Naive B cell (primary cell): ENCODE data around the gene ANXA6. TPM values are rescaled to one million over a fixed set of nuclear protein-coding genes. Genes with fewer than 3 reads are reported as not detected.

ENCODE experiments used
- ATAC-seq, 2 donors: fragments of 150-1000 bp; cut with Tn5 transposase; 2 replicates each; pipeline ENCODE4 v1.10.0; 2021; ENCODE audit warnings: low read depth in 2 of 2, mild to moderate bottlenecking in 2 of 2, moderate library complexity in 2 of 2
- DNase-seq: peaks from one replicate; pipeline ENCODE4 v3.0.0; 2022
- H3K27ac Mint-ChIP-seq, 6 donors: one replicate each; pipeline ENCODE4 v1.8.0; 2020 to 2022; ENCODE audit warnings: mild to moderate bottlenecking in 6 of 6, mixed read lengths in 6 of 6, moderate library complexity in 5 of 6, inconsistent platforms in 2 of 6
- H3K27me3 Mint-ChIP-seq, 3 donors: one replicate each; pipeline ENCODE4 v1.8.0; 2021 to 2022; ENCODE audit warnings: mixed read lengths in 3 of 3, mild to moderate bottlenecking in 1 of 3
- H3K36me3 Mint-ChIP-seq, 2 donors: one replicate each; pipeline ENCODE4 v1.8.0; 2020 to 2022; ENCODE audit warnings: mixed read lengths in 2 of 2, inconsistent platforms in 1 of 2, mild to moderate bottlenecking in 1 of 2
- H3K4me1 Mint-ChIP-seq, 3 donors: one replicate each; pipeline ENCODE4 v1.8.0; 2020 to 2022; ENCODE audit warnings: mixed read lengths in 3 of 3, inconsistent platforms in 1 of 3, mild to moderate bottlenecking in 1 of 3, moderate library complexity in 1 of 3
- H3K4me3 Mint-ChIP-seq, 8 donors: one replicate each; pipeline ENCODE4 v1.8.0; 2020 to 2022; ENCODE audit warnings: mild to moderate bottlenecking in 8 of 8, mixed read lengths in 8 of 8, moderate library complexity in 8 of 8, inconsistent platforms in 2 of 8
- H3K9me3 Mint-ChIP-seq, 7 donors: one replicate each; pipeline ENCODE4 v1.8.0; 2020 to 2022; ENCODE audit warnings: mixed read lengths in 7 of 7, mild to moderate bottlenecking in 5 of 7, inconsistent platforms in 2 of 7, moderate library complexity in 1 of 7
- polyA plus RNA-seq, 6 donors: library from polyadenylated mRNA; unstranded; fragments of 300-500 nt; fragmentation: Illumina TruSeq; gene quantifications; one replicate each; pipeline ENCODE4 v1.2.3, GENCODE V29; 2021; ENCODE audit warnings: low read depth in 6 of 6

The ANXA6 gene
- polyA plus RNA-seq, 6 donors from 2014 or later = 183 to 442 (median 326) TPM

- peak overlapping the region; percentile 94 to 98 (median 98) for H3K27ac Mint-ChIP-seq
- no peaks in the 10 kb centered on the region for H3K9me3 Mint-ChIP-seq
- H3K4me1 Mint-ChIP-seq = peaks cover 69 to 93% (median 93%) of the 10 kb centered on the region in 3 donors
- H3K36me3 Mint-ChIP-seq = peaks cover 5 to 9% of the 10 kb centered on the region in 2 donors
- peak; percentile 31 for DNase-seq
- peak; percentile 12 to 35 for ATAC-seq
- H3K27me3 Mint-ChIP-seq = no peaks in the 10 kb centered on the region
- H3K4me3 Mint-ChIP-seq = peak overlapping the region; percentile 82 to 99 (median 97)
Observed at GRCh38 chr5:151155775-151156506, 1.6 kb downstream of the ANXA6 start.

GRCh38 chr5:151154931-151155774, 2.4 kb downstream of the ANXA6 start:
- Mint-ChIP-seq H3K36me3 (peaks cover 5 to 9% of the 10 kb centered on the region in 2 donors), H3K9me3 (no peaks in the 10 kb centered on the region), H3K27ac (peak overlapping the region; percentile 94 to 98 (median 98)), H3K27me3 (no peaks in the 10 kb centered on the region), H3K4me3 (peak overlapping the region; percentile 82 to 99 (median 97)), H3K4me1 (peaks cover 72 to 93% (median 93%) of the 10 kb centered on the region in 3 donors)
- peak; percentile 71 for DNase-seq
- peak; percentile 57 to 66 for ATAC-seq

DNA sequence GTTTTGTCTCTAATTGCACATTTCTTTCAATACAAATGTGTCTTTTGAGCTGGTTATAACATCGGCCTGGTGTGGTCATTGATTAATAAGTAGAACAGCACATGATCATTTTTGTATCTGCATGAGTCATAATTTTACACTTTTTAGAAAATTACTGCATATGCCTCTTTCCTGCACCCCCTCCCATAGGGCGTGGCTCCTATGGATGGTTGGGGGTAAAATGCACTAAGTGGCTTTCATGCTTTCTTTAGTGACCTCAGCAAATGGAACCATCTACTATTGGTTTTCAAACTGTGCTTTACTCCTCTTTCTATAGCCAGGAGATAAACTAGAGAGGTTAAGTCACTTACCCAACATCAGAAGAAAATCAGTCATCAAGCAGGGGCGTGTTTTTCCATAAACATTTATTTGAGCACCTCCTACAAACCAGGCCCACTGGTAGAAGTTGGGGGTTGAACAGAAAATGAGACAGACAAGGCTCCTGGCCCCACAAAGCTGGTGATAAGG, 3.8 kb downstream of the ANXA6 start:
- Mint-ChIP-seq H3K36me3 (peaks cover 5 to 9% of the 10 kb centered on the region in 2 donors), H3K27me3 (no peaks in the 10 kb centered on the region), H3K4me1 (peaks cover 73 to 94% (median 91%) of the 10 kb centered on the region in 3 donors), H3K9me3 (no peaks in the 10 kb centered on the region), H3K27ac (peak overlapping the region in 4 of 6 donors; percentile 30 to 94 (median 92)), H3K4me3 (peak overlapping the region; percentile 19 to 99 (median 67))
- DNase-seq (no peak), ATAC-seq (no peak)

- Mint-ChIP-seq H3K4me3 (peak overlapping the region; percentile 21 to 90 (median 61)), H3K27me3 (no peaks in the 10 kb centered on the region), H3K36me3 (peaks cover 5 to 9% of the 10 kb centered on the region in 2 donors), H3K27ac (peak overlapping the region in 5 of 6 donors; percentile 86 to 96 (median 94)), H3K4me1 (peaks cover 73 to 94% (median 91%) of the 10 kb centered on the region in 3 donors), H3K9me3 (no peaks in the 10 kb centered on the region)
- ATAC-seq = no peak
- no peak for DNase-seq
Observed at GRCh38 chr5:151153300-151153699, 4.3 kb downstream of the ANXA6 start.

- DNase-seq (no peak), ATAC-seq (no peak)
- peaks cover 83 to 96% (median 95%) of the 10 kb centered on the region in 3 donors for H3K4me1 Mint-ChIP-seq
- H3K27ac Mint-ChIP-seq = peak overlapping the region; percentile 93 to 97 (median 94)
- H3K9me3 Mint-ChIP-seq = no peaks in the 10 kb centered on the region
- peak overlapping the region; percentile 64 to 91 (median 84) for H3K4me3 Mint-ChIP-seq
- H3K36me3 Mint-ChIP-seq = peaks cover 5 to 9% of the 10 kb centered on the region in 2 donors
- no peaks in the 10 kb centered on the region for H3K27me3 Mint-ChIP-seq
Observed at GRCh38 chr5:151151793-151152192, 5.8 kb downstream of the ANXA6 start.

DNA sequence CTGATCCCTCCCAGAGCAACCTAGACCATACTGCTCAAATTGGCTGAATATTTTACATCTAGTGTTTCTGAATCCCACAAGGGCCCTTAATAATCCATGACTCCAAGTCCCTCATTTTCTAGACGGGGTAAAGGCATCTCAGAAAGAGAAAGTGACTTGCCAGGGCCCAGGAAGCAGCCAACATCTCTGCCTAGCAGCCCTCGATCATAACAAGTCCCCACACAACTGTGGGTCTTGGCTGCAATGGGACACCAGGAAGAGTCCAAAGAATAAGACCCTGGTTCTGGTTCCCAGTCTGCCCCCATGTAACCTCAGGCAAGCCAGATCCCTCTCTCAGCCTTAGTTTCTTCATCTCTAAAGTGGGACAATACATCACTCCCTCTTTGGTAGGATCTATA, 6.3 kb downstream of the ANXA6 start:
- H3K9me3 Mint-ChIP-seq = no peaks in the 10 kb centered on the region
- peaks cover 5 to 9% of the 10 kb centered on the region in 2 donors for H3K36me3 Mint-ChIP-seq
- no peak for DNase-seq
- H3K4me3 Mint-ChIP-seq = peak overlapping the region; percentile 64 to 91 (median 84)
- H3K27me3 Mint-ChIP-seq = no peaks in the 10 kb centered on the region
- H3K4me1 Mint-ChIP-seq = peaks cover 84 to 96% (median 95%) of the 10 kb centered on the region in 3 donors
- ATAC-seq = no peak
- peak overlapping the region; percentile 93 to 97 (median 94) for H3K27ac Mint-ChIP-seq

- Mint-ChIP-seq H3K4me1 (peaks cover 85 to 96% (median 95%) of the 10 kb centered on the region in 3 donors), H3K27me3 (no peaks in the 10 kb centered on the region), H3K4me3 (peak overlapping the region; percentile 73 to 91 (median 84)), H3K27ac (peak overlapping the region; percentile 93 to 97 (median 94)), H3K9me3 (no peaks in the 10 kb centered on the region), H3K36me3 (peaks cover 5 to 13% of the 10 kb centered on the region in 2 donors)
- DNase-seq (peak; percentile 55), ATAC-seq (peak; percentile 56 to 64)
Observed at GRCh38 chr5:151150471-151151262, 6.9 kb downstream of the ANXA6 start.

DNA sequence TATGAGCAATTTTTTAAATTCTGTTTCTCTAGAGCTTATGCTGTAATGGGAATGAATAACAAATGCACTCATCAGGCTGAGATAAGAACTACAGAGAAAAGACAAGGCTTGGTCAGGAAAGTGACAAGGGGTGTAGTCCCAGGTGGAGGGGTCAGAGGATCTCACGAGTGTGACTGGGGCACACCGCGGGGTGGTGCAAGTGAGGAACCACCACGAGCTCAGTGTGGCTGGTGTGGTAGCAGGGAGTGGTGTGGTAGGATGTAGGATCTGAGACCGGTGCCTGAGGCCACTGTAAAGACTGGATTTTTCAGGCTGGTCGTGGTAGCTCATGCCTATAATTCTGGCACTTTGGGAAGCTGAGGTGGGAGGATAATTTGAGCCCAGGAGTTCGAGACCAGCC, 9.0 kb downstream of the ANXA6 start:
- DNase-seq = no peak
- ATAC-seq = no peak
- H3K27ac Mint-ChIP-seq = peak overlapping the region; percentile 47 to 94 (median 80)
- no peaks in the 10 kb centered on the region for H3K9me3 Mint-ChIP-seq
- H3K4me3 Mint-ChIP-seq = peak overlapping the region in 7 of 8 donors; percentile 17 to 80 (median 66)
- peaks cover 87 to 97% (median 96%) of the 10 kb centered on the region in 3 donors for H3K4me1 Mint-ChIP-seq
- H3K27me3 Mint-ChIP-seq = no peaks in the 10 kb centered on the region
- H3K36me3 Mint-ChIP-seq = peaks cover 6 to 24% of the 10 kb centered on the region in 2 donors

- Mint-ChIP-seq H3K27ac (peak overlapping the region in 4 of 6 donors; percentile 66 to 94 (median 94)), H3K4me3 (peak overlapping the region in 1 of 8 donors; percentile 70), H3K4me1 (peaks cover 87 to 97% (median 96%) of the 10 kb centered on the region in 3 donors), H3K36me3 (peaks cover 4 to 20% of the 10 kb centered on the region in 2 donors), H3K9me3 (no peaks in the 10 kb centered on the region), H3K27me3 (no peaks in the 10 kb centered on the region)
- DNase-seq = no peak
- ATAC-seq = no peak
Observed at GRCh38 chr5:151147033-151147432, 10.5 kb downstream of the ANXA6 start.

GRCh38 chr5:151146061-151146460, 11.5 kb downstream of the ANXA6 start:
- Mint-ChIP-seq H3K27me3 (no peaks in the 10 kb centered on the region), H3K4me1 (peaks cover 87 to 97% (median 96%) of the 10 kb centered on the region in 3 donors), H3K36me3 (peaks cover 10 to 20% of the 10 kb centered on the region in 2 donors), H3K4me3 (peak overlapping the region in 3 of 8 donors; percentile 41 to 77 (median 69)), H3K9me3 (no peaks in the 10 kb centered on the region), H3K27ac (peak overlapping the region in 5 of 6 donors; percentile 74 to 95 (median 93))
- ATAC-seq (no peak), DNase-seq (no peak)

- no peaks in the 10 kb centered on the region for H3K27me3 Mint-ChIP-seq
- H3K36me3 Mint-ChIP-seq = peaks cover 10 to 20% of the 10 kb centered on the region in 2 donors
- H3K4me3 Mint-ChIP-seq = peak overlapping the region in 4 of 8 donors; percentile 6 to 80 (median 48)
- ATAC-seq (no peak), DNase-seq (no peak)
- peak overlapping the region in 5 of 6 donors; percentile 93 to 99 (median 95) for H3K27ac Mint-ChIP-seq
- peaks cover 83 to 91% (median 90%) of the 10 kb centered on the region in 3 donors for H3K4me1 Mint-ChIP-seq
- no peaks in the 10 kb centered on the region for H3K9me3 Mint-ChIP-seq
Observed at GRCh38 chr5:151144922-151145321, 12.7 kb downstream of the ANXA6 start.

GRCh38 chr5:151144275-151144674, 13.3 kb downstream of the ANXA6 start:
- Mint-ChIP-seq H3K36me3 (peaks cover 10 to 20% of the 10 kb centered on the region in 2 donors), H3K4me3 (peak overlapping the region in 7 of 8 donors; percentile 1 to 88 (median 67)), H3K9me3 (no peaks in the 10 kb centered on the region)

More at GRCh38 chr5:151144275-151144674, 13.3 kb downstream of the ANXA6 start:
- Mint-ChIP-seq H3K27ac (peak overlapping the region; percentile 93 to 99 (median 96)), H3K27me3 (no peaks in the 10 kb centered on the region), H3K4me1 (peaks cover 82 to 93% (median 88%) of the 10 kb centered on the region in 3 donors)
- DNase-seq (no peak), ATAC-seq (no peak)
